ENCODE measurements around the gene PTPRB. TPM values are rescaled to one million over a fixed set of nuclear protein-coding genes. Genes with fewer than 3 reads are reported as not detected.

The PTPRB gene
- total RNA-seq, 4 donors from 2014 or later, result 12.5 to 40.3 (median 26.8) TPM

- ATAC-seq, result peak; percentile 91
- Histone ChIP-seq H3K4me1 (peaks cover 0 to 35% (median 0%) of the 10 kb centered on the region in 3 donors), H3K36me3 (no peaks in the 10 kb centered on the region), H3K27ac (peak overlapping the region in 2 of 4 donors; percentile 34 to 37), H3K27me3 (no peaks in the 10 kb centered on the region), H3K9me3 (no peaks in the 10 kb centered on the region), H3K4me3 (no peak overlapping the region)
- TF ChIP-seq CTCF (IDR thresholded peaks at IDR 0.05) (no peak), POLR2A (IDR thresholded peaks at IDR 0.05) (no peak), EP300 (IDR thresholded peaks at IDR 0.05) (no peak), POLR2AphosphoS5 (IDR thresholded peaks at IDR 0.05) (peak; percentile 55)
- WGBS, 2 donors (ENCODE audit: low coverage in 1 of 2), result 2 to 15% methylated on average over 9 to 10 of the region's 10 CpGs
These were observed 8.5 kb upstream of the PTPRB start for GRCh38 chr12:70645494-70646317.

- H3K4me3 ChIP-seq, result no peak overlapping the region
- H3K9me3 ChIP-seq, result no peaks in the 10 kb centered on the region
- ATAC-seq, result no peak
- no peaks in the 10 kb centered on the region for H3K27me3 ChIP-seq
- 80 to 90% methylated on average over 2 of the region's 2 CpGs for WGBS, 2 donors (ENCODE audit: low coverage in 1 of 2)
- peaks cover 0 to 35% (median 0%) of the 10 kb centered on the region in 3 donors for H3K4me1 ChIP-seq
- no peaks in the 10 kb centered on the region for H3K36me3 ChIP-seq
- no peak for TF ChIP-seq POLR2AphosphoS5 (IDR thresholded peaks at IDR 0.05)
- TF ChIP-seq EP300 (IDR thresholded peaks at IDR 0.05), result no peak
- TF ChIP-seq CTCF (IDR thresholded peaks at IDR 0.05), result no peak
- no peak for TF ChIP-seq POLR2A (IDR thresholded peaks at IDR 0.05)
- H3K27ac ChIP-seq, result peak overlapping the region in 1 of 4 donors; percentile 34
These were observed 7.6 kb upstream of the PTPRB start for GRCh38 chr12:70644861-70645260.

- WGBS, 2 donors (ENCODE audit: low coverage in 1 of 2), result 83% methylated on average over 3 of the region's 3 CpGs
- Histone ChIP-seq H3K36me3 (no peaks in the 10 kb centered on the region), H3K27me3 (no peaks in the 10 kb centered on the region), H3K4me3 (no peak overlapping the region), H3K27ac (no peak overlapping the region), H3K9me3 (no peaks in the 10 kb centered on the region), H3K4me1 (peaks cover 0 to 29% (median 0%) of the 10 kb centered on the region in 3 donors)
- TF ChIP-seq POLR2AphosphoS5 (IDR thresholded peaks at IDR 0.05), result no peak
- no peak for TF ChIP-seq POLR2A (IDR thresholded peaks at IDR 0.05)
- no peak for TF ChIP-seq EP300 (IDR thresholded peaks at IDR 0.05)
- TF ChIP-seq CTCF (IDR thresholded peaks at IDR 0.05), result no peak
- no peak for ATAC-seq
These were observed 6.7 kb upstream of the PTPRB start for GRCh38 chr12:70643939-70644338.

- 66 to 100% methylated on average over 1 to 2 of the region's 2 CpGs for WGBS, 2 donors (ENCODE audit: low coverage in 1 of 2)
These were observed 4.5 kb upstream of the PTPRB start for GRCh38 chr12:70641691-70642090.

More at GRCh38 chr12:70641691-70642090, 4.5 kb upstream of the PTPRB start:
- ATAC-seq, result no peak
- peaks cover 0 to 17% (median 0%) of the 10 kb centered on the region in 3 donors for H3K4me1 ChIP-seq
- H3K9me3 ChIP-seq, result no peaks in the 10 kb centered on the region
- no peak overlapping the region for H3K4me3 ChIP-seq
- no peak overlapping the region for H3K27ac ChIP-seq
- no peaks in the 10 kb centered on the region for H3K36me3 ChIP-seq
- H3K27me3 ChIP-seq, result peaks cover 5% of the 10 kb centered on the region
- no peak for TF ChIP-seq POLR2AphosphoS5 (IDR thresholded peaks at IDR 0.05)
- no peak for TF ChIP-seq CTCF (IDR thresholded peaks at IDR 0.05)
- TF ChIP-seq POLR2A (IDR thresholded peaks at IDR 0.05), result no peak
- no peak for TF ChIP-seq EP300 (IDR thresholded peaks at IDR 0.05)
